TTC549 (cell line): ENCODE measurements around the gene ROBO4.

Source experiments
- FAIRE-seq: peaks from 2 replicates; lab custom pipeline; 2012; peaks lifted over from hg19 to GRCh38; lab: Jason Lieb, UNC

The ROBO4 gene

DNA sequence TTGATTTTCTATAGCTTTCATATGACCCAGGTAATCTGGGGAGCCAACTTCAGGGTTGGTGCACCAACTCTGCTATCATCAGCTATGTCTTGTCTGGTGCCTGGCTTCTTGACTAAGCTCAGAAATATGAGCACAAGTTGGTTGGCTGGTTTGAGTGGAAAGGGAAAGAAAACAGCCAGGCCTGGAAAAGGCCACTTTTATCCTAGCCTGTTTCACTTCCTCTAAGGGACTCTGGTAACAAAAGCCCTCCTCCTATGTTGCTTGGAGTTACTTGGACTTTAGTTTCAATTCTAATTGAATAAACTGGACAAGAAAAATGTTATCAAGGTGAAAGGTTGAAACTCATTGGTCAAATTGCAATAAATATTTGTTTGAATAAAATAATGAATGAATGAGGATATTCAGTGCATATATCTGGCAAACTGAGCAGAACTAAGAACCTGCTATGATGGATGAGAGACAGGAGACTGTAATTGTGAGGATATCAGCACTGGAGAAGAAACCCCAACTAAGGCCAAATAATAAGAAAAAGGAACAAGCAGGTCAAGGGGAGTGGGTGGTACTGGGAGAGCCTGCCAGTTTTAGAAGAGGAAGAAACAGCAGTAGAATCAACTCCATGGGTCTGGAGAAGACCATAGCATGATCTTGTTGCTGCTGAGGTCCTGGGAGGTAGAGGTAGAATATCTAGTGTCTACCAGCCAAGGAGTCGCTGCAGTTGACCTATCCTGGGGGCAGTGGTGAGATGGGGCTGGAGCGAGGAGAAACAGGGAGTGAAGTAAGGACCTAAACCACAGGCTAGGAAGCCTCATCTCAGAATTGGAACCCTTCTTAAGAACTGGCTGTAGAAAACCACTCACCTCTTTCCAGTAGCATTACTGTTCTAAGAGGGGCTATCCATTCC is 8.2 kb downstream of the ROBO4 start:
- no peak for FAIRE-seq

DNA sequence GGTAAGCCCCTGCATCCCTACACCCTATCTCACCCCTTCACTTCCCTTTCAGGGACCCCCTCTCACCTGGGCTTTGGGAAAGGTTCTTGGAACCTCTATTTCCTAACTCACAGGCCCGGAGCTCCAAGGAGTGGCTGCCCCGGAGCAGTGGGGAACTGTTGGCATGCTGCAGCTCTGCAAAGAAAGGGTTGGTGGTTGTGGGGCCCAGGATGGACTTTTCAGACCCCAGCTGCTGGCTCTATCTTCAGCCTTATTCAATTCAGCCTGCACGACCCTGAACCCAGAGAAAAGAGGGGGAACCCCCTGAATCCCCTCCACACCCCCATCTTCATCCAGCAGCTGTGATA is 10.0 kb downstream of the ROBO4 start:
- no peak for FAIRE-seq

DNA sequence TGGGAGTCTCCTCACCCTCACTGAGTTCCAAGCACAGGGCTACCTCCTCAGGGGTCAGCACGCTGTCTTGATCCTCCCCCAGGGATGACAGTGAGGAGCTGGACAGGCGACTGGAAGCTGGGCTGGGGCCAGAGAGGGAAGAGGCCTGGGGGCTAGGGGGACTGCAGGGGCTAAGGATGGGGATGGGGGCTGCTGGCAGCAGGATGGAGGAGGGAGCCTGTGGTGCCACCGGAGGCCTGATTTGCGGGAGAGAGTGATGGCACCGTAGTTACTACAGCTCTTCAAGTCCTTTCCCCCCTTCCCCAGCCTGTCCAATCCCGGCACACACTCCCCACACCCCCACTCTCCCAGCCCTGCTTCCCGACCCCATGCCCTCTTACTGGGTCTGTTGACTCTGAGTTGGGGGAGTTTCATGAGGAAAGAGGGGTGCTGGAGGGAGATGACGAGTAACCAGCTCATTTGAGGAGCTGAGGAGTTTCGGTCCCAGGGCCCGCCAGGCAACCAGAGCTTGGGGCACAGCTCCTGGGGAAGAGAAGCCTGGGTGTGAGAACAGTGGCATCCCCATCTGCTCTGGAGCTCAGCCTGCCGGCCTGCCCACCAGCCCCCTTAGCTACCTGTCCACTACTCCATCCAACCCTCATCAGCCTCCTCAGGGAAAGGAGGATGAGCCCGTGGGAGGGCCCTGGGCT is 10.5 kb downstream of the ROBO4 start:
- no peak for FAIRE-seq

DNA sequence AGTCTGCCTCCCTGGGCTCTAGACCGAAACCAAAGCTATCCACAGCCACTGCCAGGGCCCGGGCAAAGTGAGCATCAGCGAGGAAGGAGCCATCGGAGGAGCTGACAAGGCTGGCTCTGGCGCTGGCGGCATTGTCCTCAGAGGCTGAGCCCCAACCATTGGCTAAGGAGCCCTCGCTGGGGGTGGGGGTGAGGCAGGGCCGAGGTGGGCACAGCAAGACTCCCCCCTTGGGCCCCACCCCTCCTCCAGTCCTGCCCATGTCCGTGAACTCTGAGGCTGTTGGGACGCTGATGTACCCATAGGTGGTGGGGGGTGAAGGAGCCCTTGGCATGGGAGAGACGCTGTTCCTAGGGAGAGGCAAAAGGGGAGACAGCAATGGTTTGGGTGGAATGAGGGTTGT is 11.2 kb downstream of the ROBO4 start:
- no peak for FAIRE-seq

DNA sequence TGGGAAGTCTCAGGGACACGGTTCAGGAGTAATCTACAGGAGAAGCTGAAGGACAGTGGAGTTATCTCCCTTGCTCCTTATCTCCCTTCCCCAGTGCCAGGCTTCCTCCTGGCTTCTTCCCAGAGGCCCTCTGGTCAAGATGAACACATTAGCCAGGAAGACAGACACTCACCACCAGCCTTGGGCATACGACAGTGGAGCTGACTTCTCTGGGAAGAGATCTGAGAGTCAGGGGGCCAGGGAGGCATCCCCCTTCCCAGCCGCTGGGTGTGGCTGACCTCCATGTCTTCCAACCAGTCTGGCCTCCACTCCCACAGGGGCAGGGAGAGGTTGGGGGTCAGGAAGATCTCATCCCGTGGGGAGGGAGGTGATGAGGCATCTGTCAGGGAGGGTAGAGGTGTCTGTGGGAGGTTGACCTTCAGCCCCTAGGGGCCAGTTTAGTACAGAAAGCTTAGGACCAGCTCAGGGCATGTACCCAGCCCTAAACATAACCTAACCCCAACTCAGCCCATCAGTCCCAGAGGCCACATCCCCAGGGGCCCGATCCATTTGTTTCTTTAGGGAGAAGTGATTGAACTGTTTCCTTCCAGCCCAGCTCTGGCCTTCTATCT is 12.7 kb downstream of the ROBO4 start:
- no peak for FAIRE-seq

DNA sequence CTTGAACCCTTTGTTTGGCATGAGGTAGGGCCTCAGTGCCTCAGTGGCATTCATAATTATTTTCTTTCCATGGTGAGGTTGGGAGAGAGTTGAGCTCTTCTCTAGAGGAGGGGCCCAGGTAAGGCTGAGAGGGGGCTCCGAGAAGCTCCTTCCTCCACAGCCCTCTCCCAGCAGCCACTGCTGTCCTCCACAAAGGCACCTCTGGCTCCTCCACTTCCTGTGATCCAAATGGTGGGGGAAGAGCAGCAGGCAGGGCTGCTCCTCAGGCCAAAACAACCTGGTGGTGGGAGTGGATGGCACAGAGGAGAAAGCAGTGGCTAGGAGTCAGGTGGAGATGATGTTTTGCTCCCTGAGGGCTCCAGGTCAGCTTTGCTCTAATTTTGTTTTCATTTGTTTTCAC is 13.3 kb downstream of the ROBO4 start:
- FAIRE-seq: no peak

DNA sequence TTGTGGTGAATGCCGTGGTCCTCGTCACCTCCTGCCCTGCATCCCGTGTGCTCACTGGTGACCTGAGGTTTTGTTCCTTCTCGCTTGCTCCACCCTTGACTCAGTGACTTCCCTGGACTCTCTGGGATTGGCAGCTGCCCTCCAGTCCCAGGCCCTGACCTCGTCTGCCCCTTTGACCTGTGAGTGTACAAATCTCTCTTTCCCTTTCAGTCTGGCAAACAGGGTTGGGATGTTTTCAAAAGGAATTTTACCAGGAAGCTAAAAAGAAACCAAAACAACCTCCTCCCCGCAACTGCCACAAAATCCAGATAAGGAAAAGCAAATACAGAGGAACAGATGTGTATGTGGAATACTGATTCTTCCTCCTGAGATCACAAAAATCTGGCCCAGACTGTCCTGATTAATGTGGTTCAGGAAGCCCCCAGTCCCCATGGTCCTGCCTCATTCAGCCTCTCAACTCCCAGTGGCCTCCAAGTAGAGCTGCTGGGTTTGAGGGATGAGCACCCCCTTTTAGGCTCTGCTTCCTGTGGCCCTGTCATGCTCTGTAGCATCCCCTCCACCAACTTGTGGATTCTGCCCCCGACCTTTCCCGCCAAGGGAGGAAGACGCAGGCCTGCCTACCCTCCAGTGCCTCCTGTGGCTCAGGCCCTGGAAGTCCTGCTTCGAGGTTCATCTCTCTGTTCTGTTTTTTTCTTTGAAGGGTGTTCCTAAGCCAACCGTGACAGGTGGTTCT is 15.2 kb downstream of the ROBO4 start:
- no peak for FAIRE-seq

DNA sequence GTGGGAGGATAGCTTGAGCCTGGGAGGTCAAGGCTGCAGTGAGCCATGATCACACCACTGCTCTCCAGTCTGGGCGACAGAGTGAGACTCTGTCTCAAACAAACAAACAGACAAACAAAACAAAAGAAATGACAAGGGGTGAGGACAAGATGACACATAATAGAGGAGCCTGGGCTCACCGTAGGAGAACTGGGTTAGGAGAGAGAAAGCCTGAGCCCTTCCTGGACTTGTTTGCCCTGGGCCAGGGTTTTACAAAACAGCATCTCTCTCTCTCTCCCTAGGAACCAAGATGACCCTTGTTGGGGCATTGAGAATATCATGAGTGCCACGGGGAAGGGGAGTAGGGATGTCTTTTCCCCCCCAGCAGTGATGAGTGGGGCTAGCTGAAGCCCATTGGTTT is 16.7 kb downstream of the ROBO4 start:
- no peak for FAIRE-seq

DNA sequence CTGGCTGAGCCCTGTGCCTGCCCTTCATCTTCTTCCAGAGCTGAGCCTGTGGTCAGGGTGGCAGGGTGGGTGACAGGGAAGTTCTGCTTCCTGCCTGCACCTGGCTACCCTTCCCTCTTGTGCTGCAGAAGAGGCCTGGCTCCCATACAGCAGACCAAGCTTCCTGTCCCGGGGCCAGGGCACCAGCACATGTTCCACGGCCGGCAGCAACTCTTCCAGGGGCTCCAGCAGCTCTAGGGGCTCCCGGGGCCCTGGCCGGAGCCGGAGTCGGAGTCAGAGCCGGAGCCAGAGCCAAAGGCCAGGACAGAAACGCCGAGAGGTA is 17.4 kb downstream of the ROBO4 start:
- no peak for FAIRE-seq

DNA sequence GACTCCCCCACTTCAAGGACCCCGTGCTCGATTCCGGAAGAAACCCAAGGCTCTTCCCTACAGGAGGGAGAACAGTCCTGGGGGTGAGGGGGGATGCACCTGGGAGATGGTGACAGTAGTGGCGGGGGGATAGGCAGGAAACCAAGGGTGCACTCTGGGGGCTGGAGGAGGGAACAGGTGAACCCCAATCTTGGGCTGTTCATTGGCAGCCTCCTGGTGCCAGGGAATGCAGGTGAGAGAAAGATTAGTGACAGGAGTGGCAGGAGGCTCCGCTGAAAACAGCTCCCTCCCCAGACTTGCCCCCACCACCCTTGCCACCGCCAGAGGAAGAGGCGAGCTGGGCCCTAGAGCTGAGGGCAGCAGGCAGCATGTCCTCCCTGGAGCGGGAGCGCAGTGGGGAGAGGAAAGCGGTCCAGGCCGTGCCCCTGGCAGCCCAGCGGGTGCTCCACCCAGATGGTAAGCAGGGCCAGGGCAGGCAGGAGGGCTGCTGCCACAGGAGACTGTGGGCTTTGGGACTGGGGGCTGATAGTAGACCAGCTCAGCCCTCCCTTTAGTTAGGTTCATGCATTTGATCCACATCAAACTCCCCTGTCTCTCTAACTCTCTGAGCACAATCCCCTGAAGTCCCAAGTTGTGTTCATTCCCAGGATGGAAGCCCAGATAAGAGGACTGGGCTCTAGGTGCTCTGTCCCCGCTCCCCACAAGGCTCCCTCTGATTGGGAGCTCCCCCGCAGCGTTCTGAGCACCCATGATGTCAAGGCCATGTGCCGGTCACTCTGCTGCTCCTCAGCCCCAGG is 18.0 kb downstream of the ROBO4 start:
- no peak for FAIRE-seq

DNA sequence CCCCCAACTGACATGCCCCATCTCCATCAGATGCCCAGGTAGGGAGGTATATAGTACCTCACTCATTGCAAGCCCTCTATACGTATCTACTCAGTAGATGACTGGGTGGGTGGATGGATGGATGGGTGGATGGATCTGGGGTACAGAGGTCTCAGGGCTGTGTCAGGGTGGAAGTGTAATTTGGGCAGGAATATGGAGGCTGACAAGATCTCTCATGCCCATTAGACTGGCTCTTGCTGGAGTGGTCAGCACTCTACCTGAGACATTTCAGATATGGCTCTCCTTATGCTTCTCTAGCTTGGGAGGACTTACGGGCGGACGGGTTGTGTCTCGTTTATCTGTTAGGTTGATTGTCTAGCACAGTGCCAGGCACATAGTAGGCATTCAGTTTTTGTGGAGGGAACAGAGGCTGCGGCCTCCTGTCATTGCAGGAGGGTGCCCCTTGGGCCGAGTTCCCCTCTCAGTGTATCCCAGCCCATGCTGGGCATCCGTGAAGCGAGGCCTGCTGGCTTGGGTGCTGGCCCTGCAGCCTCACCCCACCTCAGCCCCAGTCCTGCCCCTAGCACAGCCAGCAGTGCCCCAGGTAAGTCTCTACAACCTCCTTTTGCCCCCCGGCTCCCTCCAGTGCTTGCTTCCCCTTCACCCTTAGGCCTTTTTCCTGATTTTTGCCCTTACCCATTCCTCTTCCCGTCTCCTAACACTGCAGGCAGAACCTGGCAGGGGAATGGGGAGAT is 18.7 kb downstream of the ROBO4 start:
- no peak for FAIRE-seq

DNA sequence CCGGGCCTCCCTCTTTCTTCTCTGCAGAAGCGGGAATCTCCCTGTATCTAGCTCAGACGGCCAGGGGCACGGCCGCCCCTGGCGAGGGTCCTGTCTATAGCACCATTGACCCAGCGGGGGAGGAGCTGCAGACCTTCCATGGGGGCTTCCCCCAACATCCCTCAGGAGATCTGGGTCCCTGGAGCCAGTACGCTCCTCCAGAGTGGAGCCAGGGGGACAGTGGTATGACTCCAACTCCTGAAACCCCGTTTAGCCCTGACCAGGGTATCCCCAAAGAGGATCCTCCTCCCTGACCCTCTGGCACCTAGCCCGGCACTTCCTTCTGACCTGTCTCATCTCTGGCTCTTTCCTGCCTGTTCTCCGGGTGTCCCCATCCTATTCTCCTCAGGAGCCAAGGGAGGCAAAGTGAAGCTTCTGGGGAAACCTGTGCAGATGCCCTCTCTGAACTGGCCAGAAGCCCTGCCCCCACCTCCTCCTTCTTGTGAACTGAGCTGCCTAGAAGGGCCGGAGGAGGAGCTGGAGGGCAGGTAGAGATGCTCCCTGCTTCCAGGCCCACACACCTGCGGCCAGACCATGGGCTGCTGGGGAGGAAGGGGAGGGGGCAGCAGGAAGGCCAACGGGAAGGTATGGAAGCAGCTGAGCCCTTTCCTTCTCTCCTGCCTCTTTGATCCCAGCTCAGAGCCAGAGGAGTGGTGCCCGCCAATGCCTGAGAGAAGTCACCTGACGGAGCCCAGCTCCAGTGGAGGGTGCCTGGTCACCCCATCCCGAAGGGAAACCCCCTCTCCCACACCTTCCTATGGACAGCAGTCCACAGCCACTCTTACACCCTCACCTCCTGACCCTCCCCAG is 19.5 kb downstream of the ROBO4 start:
- no peak for FAIRE-seq

DNA sequence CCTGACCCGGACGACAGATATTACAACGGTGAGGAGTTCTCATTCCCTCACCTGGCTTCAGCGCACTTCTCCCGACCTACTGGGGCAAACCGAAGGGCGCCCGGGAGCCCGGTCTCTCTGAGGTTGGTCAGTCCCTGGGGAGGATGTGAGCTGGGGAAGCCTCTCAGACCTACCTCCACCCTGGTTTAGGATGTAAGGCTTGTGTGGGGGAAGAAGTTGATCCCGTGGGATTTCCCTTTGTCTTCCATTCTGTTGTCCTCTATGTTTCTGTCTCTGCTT is 20.1 kb downstream of the ROBO4 start:
- no peak for FAIRE-seq

DNA sequence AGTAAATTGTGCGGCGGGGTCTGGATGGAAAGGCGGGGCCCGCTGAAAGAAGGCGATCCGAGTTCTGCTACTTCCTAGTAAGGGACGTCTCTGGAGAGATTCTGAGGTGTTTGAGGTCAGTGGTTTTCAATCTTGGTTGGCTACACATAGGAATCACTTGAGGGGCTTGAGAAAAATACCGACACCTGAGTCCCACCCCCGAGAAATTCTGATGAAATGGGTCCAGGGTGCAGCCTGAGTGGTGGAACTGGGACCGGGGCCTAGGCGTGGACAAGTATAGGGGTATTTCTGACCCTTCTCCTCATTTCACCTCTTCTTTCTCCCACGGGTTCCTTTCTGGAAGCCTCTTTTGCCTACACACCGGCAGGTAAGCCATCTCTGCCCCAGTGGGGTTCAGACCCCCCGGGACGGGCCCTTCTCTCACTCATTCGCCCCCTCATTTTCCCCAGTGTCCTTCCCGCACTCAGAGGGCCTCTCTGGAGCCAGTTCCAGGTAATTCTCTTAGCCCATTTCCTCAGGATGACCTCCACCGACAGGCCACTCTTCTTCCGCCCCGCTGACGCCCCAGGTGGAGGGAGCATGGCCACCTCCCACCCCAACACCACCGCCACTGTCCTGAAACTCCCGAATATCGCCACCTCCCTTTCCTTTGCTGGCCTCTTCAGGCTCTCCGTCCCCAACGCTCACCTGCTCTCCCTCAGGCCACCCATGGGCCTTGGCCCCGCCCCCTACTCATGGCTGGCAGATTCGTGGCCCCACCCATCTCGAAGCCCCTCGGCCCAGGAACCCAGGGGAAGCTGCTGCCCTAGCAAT is 20.6 kb downstream of the ROBO4 start:
- no peak for FAIRE-seq

DNA sequence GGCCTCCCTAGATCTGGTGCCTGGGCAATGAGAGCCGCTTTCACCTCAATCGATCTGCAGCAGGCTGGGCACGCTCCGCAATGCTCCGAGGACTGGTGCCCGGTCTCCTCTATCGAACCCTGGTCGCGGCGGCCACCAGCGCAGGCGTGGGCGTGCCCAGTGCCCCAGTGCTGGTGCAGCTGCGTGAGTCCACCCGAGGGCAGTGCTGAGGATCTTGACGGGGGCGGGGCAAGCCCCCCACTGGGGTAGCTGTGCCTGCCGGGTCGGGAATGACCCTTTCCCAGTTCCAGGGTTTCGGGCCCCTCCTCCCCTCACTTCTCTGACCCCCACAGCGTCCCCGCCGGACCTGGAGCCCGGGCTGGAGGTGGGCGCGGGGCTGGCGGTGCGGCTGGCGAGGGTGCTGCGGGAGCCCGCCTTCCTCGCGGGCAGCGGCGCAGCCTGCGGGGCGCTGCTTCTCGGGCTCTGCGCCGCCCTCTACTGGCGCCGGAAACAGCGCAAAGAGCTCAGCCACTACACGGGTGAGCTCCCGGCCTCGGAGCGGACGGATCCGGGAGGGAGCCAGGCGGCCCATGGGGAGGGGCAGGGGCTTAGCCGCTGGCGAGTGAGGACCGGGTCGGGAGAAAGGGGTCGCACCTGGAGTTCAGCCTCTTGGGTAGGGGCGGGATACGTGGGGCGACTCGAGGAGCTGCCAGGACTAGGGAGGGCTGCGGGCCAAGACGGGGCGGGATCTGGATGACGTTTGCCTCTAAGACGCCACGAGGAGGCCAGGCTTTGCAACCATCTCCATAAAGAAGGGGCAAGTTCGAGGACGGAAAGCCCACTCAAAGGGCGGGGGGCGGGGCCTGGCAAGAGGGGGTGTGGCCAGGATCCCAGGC is 21.5 kb downstream of the ROBO4 start:
- peak; percentile 72 for FAIRE-seq

DNA sequence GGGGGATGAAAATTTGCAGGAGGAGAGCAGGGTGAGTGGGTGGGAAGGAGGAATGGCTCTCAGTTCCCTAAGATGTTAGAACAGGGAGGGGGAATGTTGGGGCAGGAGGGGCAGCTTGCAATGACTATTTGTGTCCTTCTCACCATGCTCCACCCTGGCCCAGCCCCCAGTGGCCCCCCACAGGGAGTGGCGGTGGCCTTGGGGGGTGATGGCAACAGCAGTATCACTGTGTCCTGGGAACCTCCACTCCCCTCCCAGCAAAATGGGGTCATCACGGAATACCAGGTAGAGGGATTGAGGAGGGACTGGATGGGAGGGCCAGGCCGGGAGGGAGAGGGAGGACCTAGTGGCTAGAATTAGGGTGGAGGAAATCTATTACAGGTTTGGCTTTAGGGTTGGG is 22.3 kb downstream of the ROBO4 start:
- no peak for FAIRE-seq

DNA sequence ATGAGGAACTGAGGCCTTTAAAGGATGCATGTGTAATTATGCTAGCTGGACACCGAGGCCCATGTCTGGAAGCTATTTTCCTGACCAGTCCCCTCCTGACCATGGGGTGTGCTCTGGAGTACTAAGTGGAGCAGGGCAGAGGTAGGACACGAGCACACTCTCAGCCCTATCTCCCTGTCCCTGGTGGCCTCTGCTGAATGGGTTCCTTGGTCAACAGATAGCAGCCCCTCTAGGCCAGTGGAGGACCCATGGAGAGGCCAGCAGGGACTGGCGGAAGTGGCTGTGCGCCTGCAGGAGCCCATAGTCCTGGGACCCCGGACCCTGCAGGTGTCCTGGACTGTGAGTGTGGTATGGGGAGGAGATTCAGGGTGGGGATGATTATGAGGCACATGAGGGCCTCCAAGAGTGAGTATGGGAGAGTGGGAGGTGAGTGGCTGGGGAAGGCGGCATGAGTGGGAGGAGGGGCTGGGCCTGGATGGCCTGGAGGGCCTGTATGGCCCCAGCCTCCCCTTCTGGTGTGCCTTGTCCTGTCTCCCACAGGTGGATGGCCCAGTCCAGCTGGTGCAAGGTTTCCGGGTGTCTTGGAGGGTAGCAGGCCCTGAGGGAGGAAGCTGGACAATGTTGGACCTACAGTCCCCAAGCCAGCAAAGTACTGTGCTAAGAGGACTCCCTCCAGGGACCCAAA is 23.0 kb downstream of the ROBO4 start:
- FAIRE-seq: no peak

DNA sequence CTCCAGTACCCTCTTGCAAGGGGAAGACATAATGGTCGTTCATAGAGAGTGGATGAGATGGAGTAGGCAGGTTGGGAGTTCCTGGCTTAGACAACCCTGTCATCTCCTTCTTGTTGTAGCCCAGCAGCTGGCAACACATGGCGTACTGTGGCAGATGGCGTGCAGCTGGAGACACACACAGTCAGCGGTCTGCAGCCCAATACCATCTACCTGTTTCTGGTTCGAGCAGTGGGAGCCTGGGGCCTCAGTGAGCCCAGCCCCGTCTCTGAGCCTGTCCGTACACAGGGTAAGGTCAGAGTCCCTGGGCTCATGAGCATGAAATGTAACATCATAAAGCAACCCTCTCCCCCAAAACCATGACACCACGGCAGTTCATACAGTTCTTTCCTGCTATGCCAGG is 23.7 kb downstream of the ROBO4 start:
- FAIRE-seq: no peak
